ENCODE data around the gene OR6M1.

The OR6M1 gene

DNA sequence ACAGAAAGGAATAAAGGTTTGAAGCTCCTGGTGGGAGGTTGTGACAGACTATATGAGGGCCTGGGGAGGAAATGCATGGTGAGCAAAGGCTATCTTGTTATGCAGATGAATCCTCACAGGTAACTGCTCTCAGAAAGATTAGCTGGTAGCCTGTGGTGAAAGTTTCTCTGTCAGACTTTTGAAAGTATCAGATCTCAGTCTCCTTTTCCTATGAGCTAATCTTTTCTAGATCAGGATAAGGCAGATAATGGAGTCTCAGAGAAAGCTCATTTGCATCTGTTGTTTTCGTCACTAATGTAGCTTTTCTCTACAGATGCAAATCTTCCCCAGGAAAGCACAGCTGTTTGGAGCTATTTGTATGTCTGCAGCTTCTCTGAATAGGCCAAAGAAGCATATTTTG, 30.9 kb downstream of the OR6M1 start:
- DNase-seq: no peak

DNA sequence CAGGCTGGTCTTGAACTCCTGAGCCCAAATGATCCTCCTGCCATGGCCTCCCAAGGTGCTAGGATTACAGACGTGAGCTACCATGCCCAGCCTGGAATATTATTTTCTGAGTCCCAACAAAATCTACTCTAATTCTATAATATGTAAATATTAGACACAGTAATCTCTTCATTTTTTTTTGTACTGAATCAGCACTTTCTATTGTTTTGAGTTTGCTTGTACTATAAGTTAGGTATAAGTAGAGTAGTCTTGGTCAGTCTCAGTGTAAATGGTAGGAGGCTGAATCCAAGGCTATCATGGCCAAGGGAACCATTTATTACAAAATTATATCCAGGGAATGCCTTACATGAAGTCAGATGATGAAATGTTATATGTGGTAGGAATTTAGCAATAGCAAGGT, 32.2 kb downstream of the OR6M1 start:
- no peak for DNase-seq

DNA sequence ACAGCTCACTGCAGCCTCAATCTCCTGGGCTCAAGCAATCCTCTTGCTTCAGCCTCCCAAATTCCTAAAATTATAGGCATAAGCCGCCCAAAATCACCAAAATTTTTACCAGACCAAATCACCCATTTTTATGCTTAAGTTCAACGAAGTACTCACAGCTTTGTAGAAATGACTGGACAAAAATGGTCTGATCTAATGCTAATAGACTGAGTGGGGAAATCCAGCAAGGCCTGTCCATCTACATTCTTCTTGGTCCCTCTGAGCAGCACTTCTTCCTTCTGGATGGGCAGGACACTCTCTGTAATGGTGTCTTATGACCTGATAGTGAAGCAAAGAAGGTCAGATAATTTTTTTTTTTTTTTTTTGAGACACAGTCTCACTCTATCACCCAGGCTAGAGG, 33.1 kb downstream of the OR6M1 start:
- no peak for DNase-seq

GRCh38 chr11:123771664-123772063, 34.5 kb downstream of the OR6M1 start:
- no peak for DNase-seq

- DNase-seq: no peak
Measured at GRCh38 chr11:123770712-123771111, 35.4 kb downstream of the OR6M1 start.

DNA sequence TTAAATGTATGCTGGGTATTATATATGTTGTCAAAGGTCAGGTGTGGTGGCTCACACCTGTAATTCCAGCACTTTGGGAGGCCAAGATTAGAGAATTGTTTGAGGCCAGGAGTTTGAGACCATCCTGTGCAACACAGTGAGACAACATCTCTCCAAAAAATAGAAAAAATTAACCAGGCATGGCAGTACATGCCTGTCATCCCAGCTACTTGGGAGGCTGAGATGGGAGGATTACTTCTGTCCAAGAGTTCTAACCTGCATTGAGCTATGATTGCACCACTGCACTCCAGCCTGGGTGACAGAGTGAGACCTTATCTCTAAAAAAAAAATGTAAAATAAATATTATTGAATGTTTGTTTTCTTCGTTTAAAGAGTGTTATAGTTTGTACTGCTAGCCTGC, 40.5 kb downstream of the OR6M1 start:
- no peak for DNase-seq

DNA sequence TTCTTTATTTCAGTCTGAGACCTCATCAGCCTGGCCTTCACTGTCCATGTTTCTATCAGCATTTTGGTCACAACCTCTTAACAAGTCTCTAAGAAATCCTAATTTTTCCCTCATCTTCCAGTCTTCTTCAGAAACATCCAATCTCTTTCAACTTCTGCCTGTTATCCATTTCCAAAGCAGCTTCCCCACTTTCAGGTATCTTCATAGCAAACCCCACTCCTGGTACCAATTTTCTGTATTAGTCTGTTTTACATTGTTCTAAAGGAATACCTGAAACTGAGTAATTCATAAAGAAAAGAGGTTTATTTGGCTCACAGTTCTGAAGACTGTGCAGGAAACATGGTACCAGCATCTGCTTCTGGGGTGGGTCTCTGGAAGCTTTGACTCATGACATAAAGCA, 43.7 kb downstream of the OR6M1 start:
- DNase-seq: no peak

DNA sequence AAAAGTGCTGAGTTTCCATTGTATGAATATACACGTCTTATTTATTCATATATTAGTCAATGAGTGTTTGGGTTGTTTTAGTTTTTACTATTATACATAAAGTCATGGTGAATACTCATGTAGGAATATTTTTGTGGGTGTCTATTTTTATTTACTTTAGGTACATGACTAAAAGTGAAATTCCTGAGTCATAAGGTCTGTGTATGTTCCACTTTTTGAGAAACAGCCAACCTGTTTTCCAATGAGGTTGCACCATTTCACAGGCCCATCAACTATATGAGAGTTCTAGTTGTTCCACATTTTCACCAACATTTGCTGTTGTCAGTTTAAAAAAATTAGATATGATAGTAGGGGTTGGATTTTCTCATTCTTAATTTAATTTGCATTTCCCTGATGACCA, 45.3 kb downstream of the OR6M1 start:
- no peak for DNase-seq

DNA sequence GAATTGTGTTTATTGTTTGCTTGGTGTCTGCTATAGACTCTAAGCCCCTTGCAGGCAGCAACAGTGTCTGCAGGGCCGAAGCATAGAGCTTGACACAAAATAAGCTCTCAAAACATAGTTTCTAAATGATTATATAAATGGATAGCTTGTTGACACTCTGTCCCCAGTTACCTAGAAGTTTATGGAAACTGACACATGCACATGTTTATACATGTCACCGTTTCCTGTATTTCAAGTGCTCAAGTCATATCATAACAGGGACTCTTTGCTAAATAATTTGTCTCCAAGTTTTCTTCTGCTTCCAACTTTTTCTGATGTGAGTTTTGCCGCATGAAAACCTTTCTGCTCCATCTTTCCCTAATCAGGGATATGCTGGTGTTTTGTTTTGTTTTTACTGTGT, 48.2 kb downstream of the OR6M1 start:
- DNase-seq: no peak

DNA sequence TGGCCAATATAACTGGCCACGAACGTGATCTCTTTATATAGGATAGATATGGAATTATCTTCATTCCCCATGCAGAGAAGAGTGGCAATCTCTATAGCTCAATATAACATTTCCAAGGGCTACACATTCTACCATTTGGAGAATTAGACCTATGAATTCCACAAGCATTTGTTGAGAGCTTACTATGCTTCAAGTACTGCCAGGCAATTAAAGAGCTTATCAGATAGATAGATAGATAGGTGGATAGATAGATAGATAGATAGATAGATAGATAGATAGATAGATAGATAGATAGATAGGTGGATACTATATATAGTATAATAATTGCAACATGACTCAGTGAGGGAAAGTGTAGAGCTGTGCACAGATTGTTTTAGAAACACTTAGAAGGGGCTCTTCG, 50.3 kb downstream of the OR6M1 start:
- no peak for DNase-seq

All from stimulated activated CD8-positive, alpha-beta memory T cell treated with anti-CD3 and anti-CD28 coated beads, Interleukin-4, amount 100 ng/mL, for 48 hours (primary cell).